WERI-Rb-1 (cell line): ENCODE measurements around the gene SCYGR7.

ENCODE experiments used
- DNase-seq: peaks from one replicate; pipeline ENCODE4 v3.0.0-alpha.2; 2020
- H3K27ac ChIP-seq: fragments of 250-450 bp; sonication (Bioruptor Pico); 2 replicates; pipeline ENCODE4 v1.5.1; 2020; ENCODE audit warnings: mild to moderate bottlenecking, moderate library complexity
- H3K27me3 ChIP-seq: fragments of 250-450 bp; sonication (Bioruptor Pico); 2 replicates; pipeline ENCODE4 v1.5.1; 2021; ENCODE audit warnings: mild to moderate bottlenecking, low read depth, moderate library complexity; ENCODE audit not compliant: insufficient read depth, severe bottlenecking
- H3K36me3 ChIP-seq: fragments of 250-450 bp; sonication (Bioruptor Pico); 2 replicates; pipeline ENCODE4 v1.5.1; 2020; ENCODE audit warnings: mild to moderate bottlenecking, moderate library complexity
- H3K4me3 ChIP-seq: 2 replicates; pipeline ENCODE4 v1.5.1; 2011; ENCODE audit warnings: low read depth, mild to moderate bottlenecking, control low read depth, low read length
- H3K9me3 ChIP-seq: fragments of 250-450 bp; sonication (Bioruptor Pico); 2 replicates; pipeline ENCODE4 v1.5.1; 2021; ENCODE audit warnings: mild to moderate bottlenecking, moderate library complexity; ENCODE audit not compliant: severe bottlenecking
- CTCF ChIP-seq: IDR thresholded peaks from 2 replicates; pipeline ENCODE4 v1.5.1; 2011; ENCODE audit warnings: low read depth, mild to moderate bottlenecking, control low read depth, inconsistent platforms, low read length

Gene SCYGR7

DNA sequence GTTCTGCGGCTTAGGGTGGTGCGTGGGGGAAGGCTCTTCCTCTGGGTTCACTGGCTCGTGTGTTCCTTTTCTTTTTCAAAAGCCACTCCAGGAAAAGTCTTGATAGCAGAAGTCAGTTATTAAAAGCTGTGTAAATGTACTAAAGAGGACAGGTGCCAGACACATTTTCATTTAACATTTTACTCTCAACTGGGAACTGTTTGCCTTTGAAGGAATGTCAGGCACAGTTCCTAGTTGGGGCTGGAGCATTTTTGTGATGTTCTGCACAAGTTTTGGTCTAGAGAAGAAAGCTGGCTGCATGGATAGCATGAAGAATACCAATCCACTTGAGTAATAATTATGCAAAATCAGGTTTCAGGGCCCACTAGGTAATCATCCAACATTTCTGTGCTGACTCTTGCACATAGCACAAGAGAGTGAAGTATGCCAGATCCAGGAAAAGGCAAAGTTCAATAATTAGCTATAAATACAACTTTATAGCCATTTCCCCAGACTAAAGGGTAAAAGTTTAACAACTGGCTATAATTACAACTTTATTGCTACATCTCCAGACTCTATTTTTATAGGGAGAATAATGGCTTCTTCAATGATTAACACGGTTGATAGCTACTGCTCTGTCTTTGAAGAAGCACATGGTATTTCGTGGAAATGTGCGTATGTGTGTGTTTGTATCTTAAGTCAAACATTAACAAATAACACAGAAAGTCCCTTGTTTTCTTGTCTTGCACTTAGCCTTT lies 33.8 kb downstream of the SCYGR7 start:
- Histone ChIP-seq H3K36me3 (no peaks in the 10 kb centered on the region), H3K27me3 (peaks cover 6% of the 10 kb centered on the region), H3K27ac (no peak overlapping the region), H3K9me3 (no peaks in the 10 kb centered on the region), H3K4me3 (no peak overlapping the region)
- no peak for DNase-seq
- no peak for TF ChIP-seq CTCF

GRCh38 chr2:227765788-227766372 lies 37.7 kb downstream of the SCYGR7 start:
- Histone ChIP-seq H3K27ac (no peak overlapping the region), H3K36me3 (no peaks in the 10 kb centered on the region), H3K27me3 (peaks cover 3% of the 10 kb centered on the region), H3K9me3 (no peaks in the 10 kb centered on the region), H3K4me3 (no peak overlapping the region)
- no peak for TF ChIP-seq CTCF
- DNase-seq, result no peak

- Histone ChIP-seq H3K36me3 (no peaks in the 10 kb centered on the region), H3K4me3 (no peak overlapping the region), H3K9me3 (no peaks in the 10 kb centered on the region), H3K27me3 (peaks cover 3% of the 10 kb centered on the region), H3K27ac (no peak overlapping the region)
- TF ChIP-seq CTCF, result peak; percentile 77
- peak; percentile 76 for DNase-seq
Observed at GRCh38 chr2:227766373-227766883, 38.3 kb downstream of the SCYGR7 start.

DNA sequence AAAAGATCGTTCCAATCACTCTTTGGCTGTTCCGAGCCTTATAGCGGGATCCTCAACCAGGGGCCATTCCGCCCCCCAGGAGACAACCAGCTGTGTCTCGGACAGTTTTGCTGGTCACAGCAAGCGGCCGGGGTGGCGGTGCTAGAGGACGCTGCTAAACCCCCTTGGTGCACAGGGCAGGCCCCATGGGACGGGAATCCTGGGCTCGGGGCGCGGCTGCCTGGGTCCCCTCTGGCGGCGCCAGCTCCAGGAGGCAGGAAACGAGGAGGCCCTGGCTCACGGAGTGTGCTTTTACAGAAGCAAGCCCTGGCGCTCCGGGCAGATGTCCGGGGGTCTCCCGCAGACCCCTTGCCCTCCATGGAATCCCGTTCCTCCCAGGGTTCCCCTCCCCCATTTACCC lies 39.7 kb downstream of the SCYGR7 start:
- DNase-seq, result no peak
- no peaks in the 10 kb centered on the region for H3K36me3 ChIP-seq
- H3K9me3 ChIP-seq, result no peaks in the 10 kb centered on the region
- no peak overlapping the region for H3K4me3 ChIP-seq
- no peak for TF ChIP-seq CTCF
- no peak overlapping the region for H3K27ac ChIP-seq
- no peaks in the 10 kb centered on the region for H3K27me3 ChIP-seq

- TF ChIP-seq CTCF, result no peak
- no peaks in the 10 kb centered on the region for H3K9me3 ChIP-seq
- no peak overlapping the region for H3K4me3 ChIP-seq
- no peak for DNase-seq
- H3K36me3 ChIP-seq, result no peaks in the 10 kb centered on the region
- H3K27ac ChIP-seq, result no peak overlapping the region
- H3K27me3 ChIP-seq, result no peaks in the 10 kb centered on the region
Observed at GRCh38 chr2:227772197-227772661, 44.1 kb downstream of the SCYGR7 start.
